Measurements from ENCODE around the gene DENND5A. TPM values are rescaled to one million over a fixed set of nuclear protein-coding genes. Genes with fewer than 3 reads are reported as not detected.

The DENND5A gene
- polyA plus RNA-seq, 3 donors: 24.4 to 291 (median 37.5) TPM

DNA sequence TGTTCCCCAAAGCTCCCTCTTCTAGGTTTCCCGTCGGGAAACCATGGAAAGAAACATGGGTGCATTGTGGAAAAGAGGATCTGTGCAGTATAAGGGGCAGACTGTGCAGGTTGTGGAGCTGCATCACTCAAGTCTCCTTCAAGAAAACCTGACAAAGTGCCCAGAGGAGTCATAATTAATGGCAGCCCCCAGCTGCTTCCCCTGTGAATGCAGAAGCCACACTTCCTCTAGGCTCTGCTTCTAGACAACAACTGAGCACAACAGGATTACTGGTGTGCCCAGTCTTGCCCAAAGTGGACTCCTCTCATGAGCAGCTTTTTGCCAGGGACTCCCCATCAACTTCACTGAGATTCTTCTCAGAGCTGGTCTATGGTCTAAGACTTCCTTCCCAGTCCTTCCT, 131.2 kb downstream of the DENND5A start:
- Histone ChIP-seq H2AFZ (ENCODE audit: insufficient read depth, low read depth, low read length, poor library complexity, severe bottlenecking) (no peak overlapping the region), H4K20me1 (ENCODE audit: insufficient read depth, low read length) (peaks cover 18% of the 10 kb centered on the region), H3K27ac (ENCODE audit: low read depth in 1 of 2, low read length in 2 of 2) (no peak overlapping the region), H3K4me3 (replicated peaks in 1 of 3; ENCODE audit: low read depth in 2 of 3, low read length in 3 of 3) (no peak overlapping the region), H3K4me1 (ENCODE audit: control insufficient read depth in 1 of 2, insufficient read depth in 2 of 2, low read length in 2 of 2) (peaks cover 0 to 8% of the 10 kb centered on the region in 2 donors), H3K4me2 (replicated peaks; ENCODE audit: extremely low read depth, low read length, poor library complexity, severe bottlenecking) (no peak overlapping the region), H3K79me2 (ENCODE audit: insufficient read depth, low read length) (no peaks in the 10 kb centered on the region), H3K27me3 (ENCODE audit: control insufficient read depth in 2 of 2, insufficient read depth in 2 of 2, low read length in 2 of 2) (no peaks in the 10 kb centered on the region), H3K9me3 (replicated peaks in 1 of 2; ENCODE audit: control insufficient read depth in 1 of 2, insufficient read depth in 1 of 2, low read length in 2 of 2) (no peaks in the 10 kb centered on the region), H3K9ac (ENCODE audit: insufficient read depth, low read length, poor library complexity, severe bottlenecking) (no peak overlapping the region), H3K36me3 (replicated peaks in 1 of 2; ENCODE audit: control insufficient read depth in 1 of 2, insufficient read depth in 2 of 2, low read length in 2 of 2) (peaks cover 21 to 64% of the 10 kb centered on the region in 2 donors)
- 100% methylated on average over 1 of the region's 2 CpGs for WGBS (ENCODE audit: insufficient coverage)
- DNase-seq: no peak
- Mint-ChIP-seq H3K9me3 (no peaks in the 10 kb centered on the region), H3K27me3 (ENCODE audit: low read depth in 3 of 3) (peaks cover 0 to 2% (median 1%) of the 10 kb centered on the region in 3 donors), H3K27ac (no peak overlapping the region), H3K4me3 (no peak overlapping the region), H3K4me1 (peaks cover 22% of the 10 kb centered on the region), H3K36me3 (peaks cover 43 to 55% of the 10 kb centered on the region in 2 donors)
- TF ChIP-seq, protein P1, sequence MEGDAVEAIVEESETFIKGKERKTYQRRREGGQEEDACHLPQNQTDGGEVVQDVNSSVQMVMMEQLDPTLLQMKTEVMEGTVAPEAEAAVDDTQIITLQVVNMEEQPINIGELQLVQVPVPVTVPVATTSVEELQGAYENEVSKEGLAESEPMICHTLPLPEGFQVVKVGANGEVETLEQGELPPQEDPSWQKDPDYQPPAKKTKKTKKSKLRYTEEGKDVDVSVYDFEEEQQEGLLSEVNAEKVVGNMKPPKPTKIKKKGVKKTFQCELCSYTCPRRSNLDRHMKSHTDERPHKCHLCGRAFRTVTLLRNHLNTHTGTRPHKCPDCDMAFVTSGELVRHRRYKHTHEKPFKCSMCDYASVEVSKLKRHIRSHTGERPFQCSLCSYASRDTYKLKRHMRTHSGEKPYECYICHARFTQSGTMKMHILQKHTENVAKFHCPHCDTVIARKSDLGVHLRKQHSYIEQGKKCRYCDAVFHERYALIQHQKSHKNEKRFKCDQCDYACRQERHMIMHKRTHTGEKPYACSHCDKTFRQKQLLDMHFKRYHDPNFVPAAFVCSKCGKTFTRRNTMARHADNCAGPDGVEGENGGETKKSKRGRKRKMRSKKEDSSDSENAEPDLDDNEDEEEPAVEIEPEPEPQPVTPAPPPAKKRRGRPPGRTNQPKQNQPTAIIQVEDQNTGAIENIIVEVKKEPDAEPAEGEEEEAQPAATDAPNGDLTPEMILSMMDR (IDR thresholded peaks at IDR 0.05): no peak
- intact Hi-C loops (cut with micrococcal nuclease): no loop called here

DNA sequence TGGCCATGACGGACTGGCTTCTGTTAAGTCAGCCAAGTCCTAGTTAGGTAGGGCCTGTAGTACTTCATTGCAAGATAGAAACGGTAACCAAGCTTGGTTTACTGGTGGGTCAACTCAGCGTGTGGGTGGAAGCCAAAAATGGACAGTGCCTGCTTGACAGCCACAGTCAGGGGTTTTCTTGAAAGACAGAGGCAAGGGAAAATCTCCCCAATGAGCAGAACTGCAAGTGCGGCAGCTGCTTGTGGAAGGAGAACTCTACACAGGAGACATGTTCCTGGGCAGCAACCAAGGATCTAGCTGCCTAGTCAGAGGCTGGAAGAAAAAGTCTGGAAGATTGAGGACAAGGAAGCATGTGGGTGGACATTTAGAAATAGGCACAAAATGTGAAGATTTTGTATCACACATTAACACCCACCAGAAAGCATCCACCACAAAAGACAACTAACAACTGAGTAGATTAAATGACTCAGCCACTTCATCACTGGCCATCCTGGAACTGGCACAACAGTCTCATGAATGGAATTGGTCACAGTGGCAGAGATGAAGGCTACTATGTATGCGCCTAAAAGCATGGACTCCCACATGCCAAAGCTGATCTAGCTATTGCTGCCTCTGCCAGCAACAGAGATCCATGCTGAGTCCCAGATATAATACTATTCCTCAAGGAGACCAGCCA, 132.8 kb downstream of the DENND5A start:
- H3K27ac ChIP-seq (ENCODE audit: low read depth in 1 of 2, low read length in 2 of 2): no peak overlapping the region
- H3K79me2 ChIP-seq (ENCODE audit: insufficient read depth, low read length): no peaks in the 10 kb centered on the region
- Mint-ChIP-seq H3K4me1 (peaks cover 16% of the 10 kb centered on the region), H3K9me3 (peaks cover 0 to 2% (median 0%) of the 10 kb centered on the region in 7 donors), H3K36me3 (peaks cover 31 to 39% of the 10 kb centered on the region in 2 donors), H3K27ac (peak overlapping the region in 1 of 7 donors; percentile 27), H3K4me3 (no peak overlapping the region), H3K27me3 (ENCODE audit: low read depth in 3 of 3) (peaks cover 0 to 2% (median 1%) of the 10 kb centered on the region in 3 donors)
- peaks cover 0 to 8% of the 10 kb centered on the region in 2 donors for H3K4me1 ChIP-seq (ENCODE audit: control insufficient read depth in 1 of 2, insufficient read depth in 2 of 2, low read length in 2 of 2)
- H3K4me2 ChIP-seq (replicated peaks; ENCODE audit: extremely low read depth, low read length, poor library complexity, severe bottlenecking): no peak overlapping the region
- peaks cover 6% of the 10 kb centered on the region for H4K20me1 ChIP-seq (ENCODE audit: insufficient read depth, low read length)
- no peak overlapping the region for H2AFZ ChIP-seq (ENCODE audit: insufficient read depth, low read depth, low read length, poor library complexity, severe bottlenecking)
- no peaks in the 10 kb centered on the region for H3K27me3 ChIP-seq (ENCODE audit: control insufficient read depth in 2 of 2, insufficient read depth in 2 of 2, low read length in 2 of 2)
- peaks cover 9 to 48% of the 10 kb centered on the region in 2 donors for H3K36me3 ChIP-seq (replicated peaks in 1 of 2; ENCODE audit: control insufficient read depth in 1 of 2, insufficient read depth in 2 of 2, low read length in 2 of 2)
- TF ChIP-seq, protein P1 (IDR thresholded peaks at IDR 0.05): no peak
- 93% methylated on average over 4 of the region's 5 CpGs for WGBS (ENCODE audit: insufficient coverage)
- no peak for DNase-seq
- H3K4me3 ChIP-seq (replicated peaks in 1 of 3; ENCODE audit: low read depth in 2 of 3, low read length in 3 of 3): no peak overlapping the region
- no peaks in the 10 kb centered on the region for H3K9me3 ChIP-seq (replicated peaks in 1 of 2; ENCODE audit: control insufficient read depth in 1 of 2, insufficient read depth in 1 of 2, low read length in 2 of 2)
- no peak overlapping the region for H3K9ac ChIP-seq (ENCODE audit: insufficient read depth, low read length, poor library complexity, severe bottlenecking)
- intact Hi-C loops (cut with micrococcal nuclease): no loop called here

Data from CD14-positive monocyte (primary cell).